HG02981 (cell line): ENCODE measurements around the gene CYP27A1.
"Not testable (repeated sequence)": the region's sequence is repeated elsewhere in the genome, so short reads cannot be mapped to it uniquely, and the experiment has no call there.

ENCODE experiments used
- ATAC-seq: cut with Tn5 transposase; IDR thresholded peaks from one replicate; pipeline ENCODE4 v1.9.1; 2021; ENCODE audit warnings: mild to moderate bottlenecking, moderate library complexity; ENCODE audit not compliant: unreplicated experiment

CYP27A1 gene

DNA sequence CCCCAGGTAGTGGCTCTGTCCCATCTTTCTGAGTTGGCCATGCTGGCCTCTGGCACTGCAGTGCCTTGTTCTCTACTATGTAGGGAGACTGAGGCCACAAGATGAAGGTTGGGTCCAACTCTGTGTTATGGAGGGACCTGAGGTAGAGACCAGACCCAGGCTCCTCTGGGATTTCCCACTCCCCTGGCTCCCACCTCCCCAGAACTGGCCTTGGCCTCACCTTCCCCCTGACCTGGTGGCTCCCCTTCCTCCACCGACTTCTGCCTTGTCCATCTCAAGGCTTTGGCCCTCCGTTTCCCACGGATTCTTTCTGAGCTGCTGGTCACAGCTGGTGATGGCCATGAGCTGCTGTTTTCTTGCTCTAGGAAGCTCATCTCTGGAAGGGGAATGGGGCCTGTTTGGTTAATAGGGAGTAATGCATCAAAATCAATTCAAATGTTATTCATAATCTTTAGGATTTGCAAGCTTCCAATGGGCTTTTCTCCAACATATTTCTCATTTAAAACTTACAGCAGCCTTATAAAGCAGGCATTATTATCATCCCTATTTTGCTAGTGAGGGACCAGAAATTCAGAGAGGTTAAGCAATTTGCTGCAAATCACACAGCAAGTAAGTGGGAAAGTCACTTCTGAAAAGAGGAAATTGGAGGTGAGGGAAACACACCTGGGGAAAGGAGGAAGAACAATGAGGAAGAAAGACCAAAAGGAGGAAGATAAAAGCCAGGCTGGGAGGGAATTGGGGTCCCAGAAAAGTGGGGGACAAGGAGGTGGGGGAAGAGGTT lies 48.8 kb downstream of the CYP27A1 start:
- ATAC-seq = no peak

GRCh38 chr2:218831378-218831990 lies 49.5 kb downstream of the CYP27A1 start, which contains the start of gene PRKAG3:
Gene PRKAG3 (minus strand): TSS chr2:218831803.
- no peak for ATAC-seq

GRCh38 chr2:218832081-218832480 lies 50.1 kb downstream of the CYP27A1 start:
- ATAC-seq = no peak

- ATAC-seq = no peak
Observed at GRCh38 chr2:218832520-218832919, 50.6 kb downstream of the CYP27A1 start.

DNA sequence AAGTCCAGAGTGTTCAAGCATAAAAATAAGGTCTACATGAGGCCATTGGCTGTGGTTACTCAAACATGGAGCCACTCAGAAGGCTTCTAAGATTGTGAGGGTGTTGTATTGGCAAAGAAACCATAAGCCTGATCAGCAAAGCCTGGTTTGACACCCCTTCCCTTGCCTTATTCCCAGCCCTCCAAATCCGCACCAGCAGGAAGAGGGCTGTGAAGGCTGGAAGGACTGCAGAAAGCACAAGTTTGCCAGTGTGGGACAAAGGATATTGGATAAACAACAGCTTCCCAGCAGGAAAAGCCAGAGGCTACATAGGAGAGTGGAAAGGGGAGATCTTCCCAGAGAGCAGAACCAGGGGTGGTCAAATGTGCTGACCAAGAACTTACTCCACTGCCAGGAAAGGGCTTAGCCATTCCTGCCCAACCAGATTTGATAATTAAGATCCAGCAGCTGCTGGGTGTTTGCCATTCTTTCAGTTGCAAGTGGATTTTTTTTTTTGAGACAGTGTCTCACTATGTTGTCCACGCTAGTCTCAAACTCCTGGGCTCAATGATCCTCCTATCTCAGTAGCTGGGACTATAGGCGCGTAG lies 51.2 kb downstream of the CYP27A1 start:
- no peak for ATAC-seq

GRCh38 chr2:218834685-218835084 lies 52.7 kb downstream of the CYP27A1 start:
- ATAC-seq = no peak

DNA sequence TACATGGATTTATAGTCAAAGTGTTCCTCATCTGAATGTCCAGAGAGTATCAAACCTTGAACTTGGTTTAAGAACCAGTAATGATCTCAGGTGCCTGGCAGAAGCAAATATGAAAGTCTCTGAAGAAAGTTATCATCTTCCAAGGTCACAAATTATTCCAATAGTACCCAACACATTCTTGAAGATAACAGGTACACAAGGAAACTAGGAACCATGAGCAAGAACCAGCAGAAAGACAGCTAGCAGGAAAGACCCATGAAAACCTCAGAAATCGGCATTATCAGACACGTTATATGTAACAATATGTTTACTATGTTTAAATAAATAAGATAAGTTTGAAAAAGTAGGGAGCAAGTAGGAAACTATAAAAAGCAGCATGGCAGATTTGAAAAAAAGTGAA lies 55.5 kb downstream of the CYP27A1 start:
- no peak for ATAC-seq

DNA sequence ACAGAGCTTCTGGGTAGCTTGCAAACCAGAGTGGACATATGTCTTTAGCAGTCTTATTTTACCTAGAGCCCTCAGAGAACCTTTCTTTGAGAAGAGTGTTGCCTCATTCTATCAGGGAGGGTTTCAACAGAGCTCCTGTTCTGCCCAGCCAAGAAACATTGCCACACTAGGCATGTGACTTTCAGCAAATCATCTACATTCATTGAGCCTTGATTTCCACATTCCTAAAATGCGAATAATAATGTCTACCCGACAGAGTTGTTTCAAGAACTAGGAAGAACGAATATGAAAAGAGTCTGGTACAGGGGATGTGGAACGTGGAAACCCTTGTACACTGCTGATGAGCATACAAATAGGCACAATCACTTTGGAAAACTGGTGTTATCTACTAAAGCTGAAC lies 57.5 kb downstream of the CYP27A1 start:
- ATAC-seq = no peak

GRCh38 chr2:218839888-218840287 lies 57.9 kb downstream of the CYP27A1 start:
- ATAC-seq = no peak

DNA sequence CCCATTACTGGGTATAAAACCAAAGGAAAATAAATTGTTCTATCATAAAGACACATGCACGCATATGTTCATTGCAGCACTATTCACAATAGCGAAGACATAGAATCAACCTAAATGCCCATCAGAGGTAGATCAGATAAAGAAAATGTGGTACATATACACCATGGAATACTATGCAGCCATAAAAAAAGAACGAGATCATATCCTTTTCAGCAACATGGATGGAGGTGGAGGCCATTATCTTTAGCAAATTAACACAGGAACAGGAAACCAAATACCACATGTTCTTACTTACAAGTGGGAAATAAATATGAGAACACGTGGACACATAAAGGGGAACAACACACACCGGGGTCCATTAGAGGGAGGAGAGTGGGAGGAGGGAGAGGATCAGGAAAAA lies 62.4 kb downstream of the CYP27A1 start:
- not testable (repeated sequence) for ATAC-seq

- not testable (repeated sequence) for ATAC-seq
Observed at GRCh38 chr2:218846963-218847362, 65.0 kb downstream of the CYP27A1 start.

DNA sequence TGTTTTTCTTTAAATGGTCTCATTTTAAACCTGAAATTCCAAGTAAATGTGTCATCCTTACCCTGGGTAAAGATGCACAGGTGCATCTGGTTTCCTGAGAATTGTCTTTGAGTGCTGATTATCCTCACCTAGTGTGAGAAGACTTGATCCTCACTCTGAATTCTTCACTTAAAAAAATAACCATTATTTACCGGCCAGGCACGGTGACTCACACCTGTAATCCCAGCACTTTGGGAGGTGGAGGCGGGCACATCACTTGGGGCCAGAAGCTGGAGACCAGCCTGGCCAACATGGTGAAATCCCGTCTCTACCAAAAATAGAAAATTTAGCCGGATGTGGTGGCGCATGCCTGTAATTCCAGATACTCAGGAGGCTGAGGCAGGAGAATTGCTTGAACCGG lies 67.8 kb downstream of the CYP27A1 start:
- no peak for ATAC-seq

DNA sequence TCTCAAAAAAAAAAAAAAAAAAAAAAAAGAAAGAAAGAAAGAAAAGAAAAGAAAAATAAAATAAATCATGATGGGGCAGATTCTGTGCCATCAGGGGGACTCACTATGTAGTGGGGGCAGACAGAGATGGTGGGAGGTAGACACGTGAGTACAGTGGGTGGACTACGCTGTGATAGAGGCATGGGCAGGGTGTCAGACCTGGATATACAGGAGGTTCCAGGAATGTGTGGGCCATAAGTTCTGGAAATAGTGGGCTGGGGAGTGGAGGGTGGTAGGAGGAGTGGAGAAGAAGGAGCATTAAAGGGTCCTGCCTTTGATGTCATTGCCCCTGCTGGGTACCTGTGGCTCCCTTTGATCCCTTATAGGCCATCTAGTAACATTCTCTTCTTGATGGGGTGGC lies 68.8 kb downstream of the CYP27A1 start:
- no peak for ATAC-seq

DNA sequence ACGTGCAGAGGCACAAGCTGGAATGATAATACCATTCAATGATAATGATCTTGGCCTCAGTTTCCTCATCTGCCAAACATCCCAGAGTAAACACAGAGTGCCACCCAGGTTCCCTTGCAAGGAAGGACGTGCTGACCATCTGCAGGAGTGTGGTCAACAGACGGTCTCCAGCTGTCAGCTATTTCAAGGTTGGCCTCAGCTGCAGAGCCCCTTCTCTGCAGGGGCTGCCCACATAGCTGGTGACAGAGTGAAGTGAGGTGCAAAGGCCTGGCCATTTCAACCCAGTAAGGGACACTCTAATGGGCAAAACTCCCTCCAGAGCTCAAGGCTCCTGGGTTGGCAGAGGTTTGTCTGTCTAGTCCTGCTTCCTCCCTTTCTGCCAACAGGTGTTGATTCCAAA lies 69.3 kb downstream of the CYP27A1 start:
- no peak for ATAC-seq

- no peak for ATAC-seq
Observed at GRCh38 chr2:218852911-218853667, 71.1 kb downstream of the CYP27A1 start.

DNA sequence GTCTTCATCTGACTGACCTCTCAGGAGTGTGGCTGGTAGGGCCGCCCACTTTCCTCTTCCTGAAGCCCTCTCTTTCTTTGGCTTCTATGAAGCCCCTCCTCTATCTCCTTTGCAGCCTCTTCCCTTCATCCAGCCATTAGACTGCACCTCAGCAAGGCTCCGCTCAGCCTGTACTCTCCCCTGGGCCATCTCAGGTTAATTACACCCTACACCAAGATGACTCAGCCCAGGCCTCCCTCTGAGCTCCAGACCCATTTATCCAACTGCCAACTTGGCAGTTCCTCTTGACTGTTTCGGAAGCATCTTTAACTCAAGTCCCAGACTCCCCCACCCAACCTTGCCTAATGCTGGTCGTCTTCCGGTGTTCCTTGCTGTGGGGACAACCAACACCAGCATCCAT lies 71.8 kb downstream of the CYP27A1 start:
- ATAC-seq = no peak

- ATAC-seq = no peak
Observed at GRCh38 chr2:218854860-218855259, 72.9 kb downstream of the CYP27A1 start.

DNA sequence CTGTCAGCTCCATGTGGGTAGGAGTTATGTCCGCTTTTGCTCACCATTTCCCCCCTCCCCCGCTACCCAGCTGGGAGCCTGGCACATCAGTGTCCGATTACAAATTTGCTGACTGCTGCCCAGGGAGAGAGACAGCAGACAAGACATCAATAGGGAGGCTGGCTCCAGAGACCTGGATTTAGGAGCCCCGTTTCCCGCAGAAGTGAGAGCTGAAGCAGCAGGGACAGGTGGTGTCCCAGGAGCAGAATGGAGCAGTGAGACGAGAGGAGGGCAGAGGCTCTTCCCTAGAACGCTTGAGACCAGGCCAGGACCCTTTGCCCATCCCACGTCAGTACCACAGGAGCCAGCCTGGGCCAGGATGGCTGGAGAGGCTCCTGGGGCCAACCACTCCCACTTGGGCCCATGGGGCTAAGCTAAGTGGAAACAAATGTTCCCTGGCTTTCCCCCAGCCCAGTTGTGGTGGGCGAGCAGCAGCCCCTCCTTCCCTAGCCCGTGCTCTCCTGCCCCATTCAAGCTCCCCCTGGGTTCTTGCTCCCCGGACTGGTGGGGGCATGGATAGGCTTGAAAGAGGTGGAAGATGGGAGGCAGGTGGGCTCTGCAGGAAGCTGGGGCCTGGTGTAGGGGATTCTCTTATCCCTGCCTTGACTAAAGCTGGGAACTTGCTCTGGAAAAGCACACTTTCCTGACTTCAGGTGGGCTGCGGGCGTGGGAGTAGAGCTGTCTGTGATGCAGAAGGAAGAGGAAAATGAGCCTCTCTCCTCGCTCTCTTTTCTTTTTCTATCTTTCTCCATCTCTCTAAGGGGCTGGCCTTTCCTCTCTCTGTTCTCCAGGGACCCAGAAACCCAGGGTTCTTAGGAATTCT lies 73.6 kb downstream of the CYP27A1 start:
- ATAC-seq = no peak

- no peak for ATAC-seq
Observed at GRCh38 chr2:218856167-218856895, 74.4 kb downstream of the CYP27A1 start.

DNA sequence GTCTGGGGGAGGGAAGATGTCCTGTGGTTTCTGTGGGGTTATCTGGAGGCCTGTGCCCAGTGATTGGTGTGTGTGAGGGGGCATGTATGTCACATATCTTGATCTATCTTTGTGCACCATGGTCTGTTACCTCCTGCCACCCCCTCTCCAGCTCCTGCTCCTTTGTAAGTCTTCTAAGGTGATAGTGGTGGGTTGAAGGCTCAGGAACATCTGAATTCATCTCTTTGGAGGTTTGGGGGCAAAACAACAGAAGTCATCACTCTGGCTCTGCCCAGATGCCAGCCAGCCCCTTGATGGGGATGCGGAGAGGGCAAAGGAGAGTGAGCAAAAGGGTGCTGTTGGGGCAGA lies 74.9 kb downstream of the CYP27A1 start:
- ATAC-seq = no peak
